IPS-15b (cell line): ENCODE data around the gene RRBP1.
A peak's percentile ranks its signal among the peaks of the same experiment; 100 is the strongest.

Experiments used
- H3K27me3 ChIP-seq: one replicate; pipeline ENCODE4 v1.6.1; 2013; ENCODE audit warnings: low read length; ENCODE audit not compliant: control insufficient read depth, insufficient read depth
- H3K36me3 ChIP-seq: one replicate; pipeline ENCODE4 v1.6.1; 2013; ENCODE audit warnings: low read length; ENCODE audit not compliant: control insufficient read depth, insufficient read depth
- H3K4me1 ChIP-seq: one replicate; pipeline ENCODE4 v1.6.1; 2013; ENCODE audit warnings: mild to moderate bottlenecking, low read length; ENCODE audit not compliant: control insufficient read depth, insufficient read depth
- H3K4me3 ChIP-seq: one replicate; pipeline ENCODE4 v1.5.1; 2013; ENCODE audit warnings: low read depth, low read length
- H3K9ac ChIP-seq: one replicate; pipeline ENCODE4 v1.6.1; 2013; ENCODE audit warnings: low read depth, mild to moderate bottlenecking, low read length
- H3K9me3 ChIP-seq: one replicate; pipeline ENCODE4 v1.6.1; 2013; ENCODE audit warnings: mild to moderate bottlenecking, low read length; ENCODE audit not compliant: control insufficient read depth, insufficient read depth

Gene RRBP1

DNA sequence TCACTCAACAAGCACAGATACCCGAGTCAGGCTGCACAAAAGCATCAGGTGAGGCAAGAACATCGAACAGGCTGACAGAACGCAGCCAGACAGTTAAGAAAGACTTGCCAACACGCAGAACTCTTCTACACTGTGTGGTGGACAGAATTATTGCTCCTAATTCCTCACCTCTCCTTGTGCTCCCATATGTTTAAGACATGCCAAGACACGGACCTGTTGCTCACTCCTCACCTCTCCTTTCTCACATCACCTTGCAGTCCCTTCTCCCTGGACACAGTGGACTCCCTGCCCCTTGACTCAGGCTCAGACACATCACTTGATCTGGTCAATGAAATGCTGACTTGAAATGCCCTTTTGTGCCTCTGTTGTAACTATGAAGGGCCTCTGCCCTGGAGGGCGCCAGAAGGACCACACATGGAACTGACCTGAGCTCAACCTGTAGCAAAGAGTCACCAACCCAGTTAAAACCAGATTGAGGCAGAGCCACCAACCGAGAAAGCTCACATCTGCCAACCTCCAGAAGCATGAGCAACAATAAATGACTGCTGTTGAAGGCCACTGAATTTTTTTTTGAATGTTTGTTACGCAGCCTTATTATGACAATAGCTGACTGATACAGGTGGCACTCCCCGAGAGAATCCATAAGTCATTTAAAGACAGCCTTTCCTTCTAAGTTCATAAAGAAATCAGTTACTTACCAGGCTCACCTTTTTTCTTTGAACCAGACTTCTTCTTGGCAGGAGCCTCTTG, 24.0 kb downstream of the RRBP1 start:
- H3K4me3 ChIP-seq, result no peak overlapping the region
- no peak overlapping the region for H3K9ac ChIP-seq
- no peaks in the 10 kb centered on the region for H3K27me3 ChIP-seq
- H3K36me3 ChIP-seq, result peaks cover 9% of the 10 kb centered on the region
- H3K9me3 ChIP-seq, result no peaks in the 10 kb centered on the region
- H3K4me1 ChIP-seq, result peaks cover 15% of the 10 kb centered on the region

GRCh38 chr20:17657079-17657825, 24.8 kb downstream of the RRBP1 start:
- Histone ChIP-seq H3K36me3 (peaks cover 9% of the 10 kb centered on the region), H3K4me1 (peaks cover 15% of the 10 kb centered on the region), H3K4me3 (no peak overlapping the region), H3K27me3 (no peaks in the 10 kb centered on the region), H3K9me3 (no peaks in the 10 kb centered on the region), H3K9ac (no peak overlapping the region)

GRCh38 chr20:17655865-17656479, 26.1 kb downstream of the RRBP1 start:
- peaks cover 9% of the 10 kb centered on the region for H3K36me3 ChIP-seq
- H3K9me3 ChIP-seq, result no peaks in the 10 kb centered on the region
- no peak overlapping the region for H3K4me3 ChIP-seq
- peaks cover 15% of the 10 kb centered on the region for H3K4me1 ChIP-seq
- no peaks in the 10 kb centered on the region for H3K27me3 ChIP-seq
- no peak overlapping the region for H3K9ac ChIP-seq

DNA sequence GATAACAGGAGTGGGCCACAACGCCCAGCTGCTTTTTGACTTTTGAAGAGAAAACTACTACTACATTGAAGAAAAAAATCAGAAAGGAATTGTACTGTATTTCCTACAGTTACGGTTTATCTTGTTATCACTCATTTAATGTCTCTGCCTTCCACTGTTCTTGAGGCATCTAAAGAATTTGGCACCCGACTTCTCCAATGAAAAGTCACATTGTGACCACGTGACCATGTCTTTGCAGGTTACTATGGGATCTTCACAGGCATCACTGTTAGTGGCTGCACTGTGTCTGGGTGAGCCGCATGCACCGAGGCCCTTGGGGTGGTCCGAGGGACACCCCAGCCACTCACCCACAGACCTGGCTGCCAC, 26.8 kb downstream of the RRBP1 start:
- Histone ChIP-seq H3K4me3 (no peak overlapping the region), H3K4me1 (peaks cover 15% of the 10 kb centered on the region), H3K9me3 (no peaks in the 10 kb centered on the region), H3K36me3 (peaks cover 9% of the 10 kb centered on the region), H3K27me3 (no peaks in the 10 kb centered on the region), H3K9ac (no peak overlapping the region)

- Histone ChIP-seq H3K4me3 (no peak overlapping the region), H3K36me3 (peaks cover 9% of the 10 kb centered on the region), H3K9me3 (no peaks in the 10 kb centered on the region), H3K9ac (no peak overlapping the region), H3K4me1 (peaks cover 15% of the 10 kb centered on the region), H3K27me3 (no peaks in the 10 kb centered on the region)
Measured at GRCh38 chr20:17654649-17655285, 27.3 kb downstream of the RRBP1 start.

DNA sequence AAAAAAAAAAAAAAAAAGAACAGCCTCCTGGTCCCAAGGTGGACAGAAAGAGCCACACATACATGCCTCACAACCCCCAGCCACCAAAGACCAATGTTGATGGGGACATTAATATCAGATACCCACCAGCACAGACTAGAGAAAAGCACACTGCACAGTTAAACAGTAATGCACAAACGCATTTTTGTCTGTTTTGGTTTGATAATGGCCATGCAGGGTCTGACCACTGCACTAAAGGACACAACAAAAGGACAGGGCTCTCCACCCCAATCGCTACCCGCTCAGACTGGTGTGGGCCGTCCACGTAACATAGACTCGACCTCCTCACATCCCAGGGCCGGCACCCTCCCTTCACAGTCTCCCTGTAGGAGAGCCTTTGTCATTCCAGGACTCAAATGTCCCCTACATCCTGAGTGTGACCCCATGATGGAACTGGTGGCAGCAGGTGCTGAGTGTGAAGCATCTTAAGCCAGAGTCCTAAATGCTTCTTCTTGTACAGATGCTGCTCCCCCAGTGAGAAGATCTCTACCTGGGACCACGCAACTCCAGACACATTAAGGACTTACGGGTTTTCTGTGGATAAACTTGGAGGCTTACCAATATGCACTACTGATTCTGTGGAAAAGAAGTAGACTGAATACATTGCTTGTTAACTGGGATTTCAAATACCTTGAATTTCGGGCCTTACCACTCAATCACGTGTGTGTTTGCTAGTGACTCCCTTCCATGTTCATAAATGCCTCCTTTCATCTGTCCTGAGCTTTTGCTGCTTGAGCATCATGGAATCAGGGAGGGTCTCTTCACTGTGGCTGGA, 28.0 kb downstream of the RRBP1 start:
- Histone ChIP-seq H3K9me3 (no peaks in the 10 kb centered on the region), H3K4me1 (peaks cover 15% of the 10 kb centered on the region), H3K27me3 (no peaks in the 10 kb centered on the region), H3K4me3 (no peak overlapping the region), H3K9ac (no peak overlapping the region), H3K36me3 (peaks cover 9% of the 10 kb centered on the region)

DNA sequence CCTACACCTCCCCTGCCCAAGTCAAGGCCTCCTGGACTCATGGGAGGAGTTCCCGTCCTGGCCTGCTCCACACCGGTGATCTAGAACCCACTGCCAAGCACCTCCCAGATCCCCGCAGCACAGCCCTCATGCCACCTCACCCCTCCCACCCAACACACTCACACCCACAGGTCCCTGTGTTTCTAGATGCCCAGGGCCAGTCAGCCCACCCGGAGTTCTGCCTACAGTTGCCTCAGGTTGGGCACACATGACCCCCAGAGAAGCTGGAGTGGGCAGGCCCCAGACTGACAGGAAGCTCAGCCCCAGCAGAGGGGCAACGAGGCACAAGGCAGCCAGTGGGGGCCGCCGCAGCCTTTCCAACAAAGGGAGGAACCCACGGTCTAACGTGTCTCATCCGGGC, 29.6 kb downstream of the RRBP1 start:
- no peaks in the 10 kb centered on the region for H3K9me3 ChIP-seq
- H3K27me3 ChIP-seq, result no peaks in the 10 kb centered on the region
- H3K36me3 ChIP-seq, result no peaks in the 10 kb centered on the region
- H3K4me1 ChIP-seq, result peaks cover 15% of the 10 kb centered on the region
- no peak overlapping the region for H3K4me3 ChIP-seq
- no peak overlapping the region for H3K9ac ChIP-seq

DNA sequence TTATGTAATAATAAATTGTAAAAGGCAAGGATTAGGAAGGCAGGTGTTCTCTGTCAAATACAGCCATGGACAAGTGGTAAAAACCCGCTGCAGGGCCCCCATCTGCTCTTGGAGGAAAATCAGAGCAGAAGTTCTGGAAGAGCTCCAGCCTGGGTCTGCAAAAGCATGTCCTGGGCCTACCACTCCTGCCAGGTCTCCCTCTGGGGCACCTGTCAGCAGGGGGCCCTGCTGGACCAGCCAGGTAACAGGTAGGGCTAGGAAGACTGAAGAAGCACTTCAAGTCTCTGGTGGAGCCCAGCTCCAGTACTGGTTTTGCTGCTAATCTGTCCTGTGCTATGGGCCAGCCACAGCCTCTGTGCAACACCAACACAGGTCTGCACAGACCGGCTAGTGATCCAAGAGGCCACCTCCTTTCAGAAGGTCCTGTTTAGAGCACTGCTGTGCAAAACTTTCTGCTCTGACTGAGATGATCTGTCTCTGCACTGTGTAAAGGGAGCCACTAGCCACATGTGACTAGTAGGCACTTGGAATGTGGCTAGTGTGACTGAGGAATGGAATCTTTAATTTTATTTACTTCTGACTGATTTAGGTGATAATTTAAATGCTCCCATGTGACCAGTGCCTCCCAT, 30.2 kb downstream of the RRBP1 start:
- Histone ChIP-seq H3K4me3 (no peak overlapping the region), H3K27me3 (no peaks in the 10 kb centered on the region), H3K4me1 (peaks cover 15% of the 10 kb centered on the region), H3K9me3 (no peaks in the 10 kb centered on the region), H3K36me3 (no peaks in the 10 kb centered on the region), H3K9ac (no peak overlapping the region)

DNA sequence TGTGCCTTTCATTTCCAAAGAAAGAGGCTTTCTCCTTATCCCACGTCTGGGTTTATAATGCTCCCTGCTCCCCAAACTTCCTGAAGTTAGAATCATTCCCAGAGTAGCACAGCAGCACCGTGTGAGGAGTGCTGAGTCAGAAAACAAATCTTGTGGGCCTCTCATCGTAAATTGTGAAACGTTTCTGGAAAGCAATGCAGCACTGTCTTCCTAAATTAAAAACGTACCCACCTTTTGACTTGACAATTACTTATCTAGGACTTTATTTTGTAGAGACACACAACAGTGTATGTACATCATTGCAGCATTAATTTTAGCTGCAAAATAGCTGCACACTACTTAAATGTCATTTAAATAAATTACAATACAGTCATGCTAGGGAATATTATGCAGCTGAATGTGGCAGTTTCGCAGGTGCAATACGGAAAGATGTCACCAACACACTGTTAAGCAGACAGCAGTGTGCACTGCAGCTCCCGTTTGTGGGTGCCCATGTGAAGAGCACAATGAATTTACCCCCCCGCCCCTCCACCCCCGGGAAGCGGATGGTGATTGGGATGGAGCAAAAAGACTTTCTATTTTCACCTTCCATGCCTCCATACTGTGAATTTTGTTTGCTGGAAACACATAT, 30.8 kb downstream of the RRBP1 start:
- no peak overlapping the region for H3K4me3 ChIP-seq
- H3K36me3 ChIP-seq, result no peaks in the 10 kb centered on the region
- peaks cover 12% of the 10 kb centered on the region for H3K4me1 ChIP-seq
- H3K27me3 ChIP-seq, result no peaks in the 10 kb centered on the region
- H3K9ac ChIP-seq, result no peak overlapping the region
- H3K9me3 ChIP-seq, result no peaks in the 10 kb centered on the region

DNA sequence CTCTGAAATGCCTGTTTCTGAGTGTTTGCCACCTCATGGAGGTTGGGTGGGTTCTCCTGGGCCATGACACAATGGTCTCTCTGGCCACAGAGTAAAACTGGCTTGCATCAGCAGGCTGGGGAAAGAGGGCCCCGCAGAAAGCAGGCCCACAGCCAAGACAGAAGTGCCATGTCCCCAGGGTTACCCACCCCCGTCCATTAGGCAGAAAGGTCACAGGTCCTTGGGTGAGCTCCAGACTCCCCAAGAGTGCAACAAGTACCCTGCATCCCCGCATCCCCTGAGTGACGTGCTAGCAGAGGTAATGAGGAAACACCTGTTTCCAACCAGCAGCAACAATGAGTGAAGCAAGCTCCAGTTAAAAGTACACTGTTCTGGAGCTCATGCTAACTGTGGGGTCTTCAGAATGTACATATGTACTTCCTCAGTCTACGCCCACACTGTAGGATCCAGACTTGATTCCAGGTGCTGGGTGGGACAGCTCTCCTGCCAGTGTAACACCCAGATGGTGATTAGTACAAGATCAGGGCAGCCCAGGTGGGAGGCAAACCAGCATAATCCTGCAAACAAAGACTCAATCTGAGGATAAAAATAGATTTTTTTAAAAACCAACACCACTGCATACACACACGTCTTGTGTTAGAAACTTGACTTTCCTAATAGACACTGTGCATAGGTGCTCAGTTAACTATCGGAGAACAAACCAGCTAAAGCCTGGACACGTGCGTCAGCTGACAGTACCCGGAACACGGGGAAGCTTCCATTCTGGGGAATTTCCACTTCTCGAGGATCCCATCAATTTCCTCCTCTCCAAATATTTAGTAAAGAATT, 31.5 kb downstream of the RRBP1 start:
- Histone ChIP-seq H3K9ac (peak overlapping the region; percentile 19), H3K4me1 (peaks cover 5% of the 10 kb centered on the region), H3K9me3 (no peaks in the 10 kb centered on the region), H3K36me3 (no peaks in the 10 kb centered on the region), H3K27me3 (no peaks in the 10 kb centered on the region), H3K4me3 (no peak overlapping the region)
